Measurements from ENCODE around the gene TM4SF20.

Gene TM4SF20

DNA sequence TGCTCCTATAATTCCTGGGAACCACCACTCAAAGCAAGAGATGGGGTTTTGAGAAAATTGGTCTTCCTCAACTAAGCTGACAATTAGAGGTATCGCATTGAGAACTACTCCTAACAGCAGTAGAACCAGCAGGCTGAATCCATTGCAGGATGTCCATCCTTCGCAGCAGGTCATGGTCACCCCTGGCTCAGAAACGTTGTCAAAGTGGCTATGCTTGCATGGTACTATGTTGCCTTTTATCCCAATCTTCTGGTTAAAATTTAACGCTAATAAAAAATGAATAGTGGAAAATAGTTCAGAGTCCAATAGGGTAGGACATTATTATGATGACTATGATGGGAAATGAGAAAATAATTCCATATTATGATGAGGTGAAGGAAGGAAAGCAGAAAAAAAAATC, at the start of gene TM4SF20:
TM4SF20 (minus strand) TSS at position 212 of the 400 bp plus-strand sequence; CDS start at position 174, 38 bp downstream.
- H3K4me3 ChIP-seq (ENCODE audit: low read depth, low read length): no peak within 1 kb of the TSS
- POLR2A ChIA-PET: no interaction called here
- H3K27ac ChIP-seq (ENCODE audit: extremely low read depth, low read depth, low read length): no peak within 1 kb of the TSS
- CTCF ChIA-PET: interaction anchor here (0.7 kb wide), 1 partner anchor 9 kb away, joined by 3 read pairs; no protein-coding TSS in a partner anchor
- TF ChIP-seq YY1 (tag by site-specific recombination; IDR thresholded peaks at IDR 0.05) (no peak), ZNF560 (tag by site-specific recombination; IDR thresholded peaks at IDR 0.05; ENCODE audit: borderline replicate concordance) (no peak), ZNF2 (tag by site-specific recombination; IDR thresholded peaks at IDR 0.05) (no peak), ZNF48 (tag by site-specific recombination; IDR thresholded peaks at IDR 0.05) (no peak), ZNF16 (tag by site-specific recombination; IDR thresholded peaks at IDR 0.05; ENCODE audit: low read depth) (no peak), ZNF549 (tag by site-specific recombination; IDR thresholded peaks at IDR 0.05) (no peak), ZBTB48 (tag by site-specific recombination; IDR thresholded peaks at IDR 0.05) (no peak), ZNF23 (tag by site-specific recombination; IDR thresholded peaks at IDR 0.05; ENCODE audit: borderline replicate concordance) (no peak), ZNF791 (tag by site-specific recombination; IDR thresholded peaks at IDR 0.05) (no peak), ZEB2 (tag by site-specific recombination; IDR thresholded peaks at IDR 0.05) (no peak), ZNF366 (tag by site-specific recombination; conservative IDR thresholded peaks at IDR 0.05) (no peak), ZNF138 (tag by site-specific recombination; IDR thresholded peaks at IDR 0.05; ENCODE audit: borderline replicate concordance) (no peak), ZNF510 (tag by site-specific recombination; IDR thresholded peaks at IDR 0.05; ENCODE audit: insufficient replicate concordance) (no peak), GFI1B (tag by site-specific recombination; IDR thresholded peaks at IDR 0.05) (no peak), SP7 (tag by site-specific recombination; IDR thresholded peaks at IDR 0.05) (no peak), ZNF341 (tag by site-specific recombination; IDR thresholded peaks at IDR 0.05; ENCODE audit: low read depth) (no peak)
- TF ChIP-seq, protein P1, sequence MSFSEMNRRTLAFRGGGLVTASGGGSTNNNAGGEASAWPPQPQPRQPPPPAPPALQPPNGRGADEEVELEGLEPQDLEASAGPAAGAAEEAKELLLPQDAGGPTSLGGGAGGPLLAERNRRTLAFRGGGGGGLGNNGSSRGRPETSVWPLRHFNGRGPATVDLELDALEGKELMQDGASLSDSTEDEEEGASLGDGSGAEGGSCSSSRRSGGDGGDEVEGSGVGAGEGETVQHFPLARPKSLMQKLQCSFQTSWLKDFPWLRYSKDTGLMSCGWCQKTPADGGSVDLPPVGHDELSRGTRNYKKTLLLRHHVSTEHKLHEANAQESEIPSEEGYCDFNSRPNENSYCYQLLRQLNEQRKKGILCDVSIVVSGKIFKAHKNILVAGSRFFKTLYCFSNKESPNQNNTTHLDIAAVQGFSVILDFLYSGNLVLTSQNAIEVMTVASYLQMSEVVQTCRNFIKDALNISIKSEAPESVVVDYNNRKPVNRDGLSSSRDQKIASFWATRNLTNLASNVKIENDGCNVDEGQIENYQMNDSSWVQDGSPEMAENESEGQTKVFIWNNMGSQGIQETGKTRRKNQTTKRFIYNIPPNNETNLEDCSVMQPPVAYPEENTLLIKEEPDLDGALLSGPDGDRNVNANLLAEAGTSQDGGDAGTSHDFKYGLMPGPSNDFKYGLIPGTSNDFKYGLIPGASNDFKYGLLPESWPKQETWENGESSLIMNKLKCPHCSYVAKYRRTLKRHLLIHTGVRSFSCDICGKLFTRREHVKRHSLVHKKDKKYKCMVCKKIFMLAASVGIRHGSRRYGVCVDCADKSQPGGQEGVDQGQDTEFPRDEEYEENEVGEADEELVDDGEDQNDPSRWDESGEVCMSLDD (tag by site-specific recombination; IDR thresholded peaks at IDR 0.05): no peak
- TF ChIP-seq, protein P2, sequence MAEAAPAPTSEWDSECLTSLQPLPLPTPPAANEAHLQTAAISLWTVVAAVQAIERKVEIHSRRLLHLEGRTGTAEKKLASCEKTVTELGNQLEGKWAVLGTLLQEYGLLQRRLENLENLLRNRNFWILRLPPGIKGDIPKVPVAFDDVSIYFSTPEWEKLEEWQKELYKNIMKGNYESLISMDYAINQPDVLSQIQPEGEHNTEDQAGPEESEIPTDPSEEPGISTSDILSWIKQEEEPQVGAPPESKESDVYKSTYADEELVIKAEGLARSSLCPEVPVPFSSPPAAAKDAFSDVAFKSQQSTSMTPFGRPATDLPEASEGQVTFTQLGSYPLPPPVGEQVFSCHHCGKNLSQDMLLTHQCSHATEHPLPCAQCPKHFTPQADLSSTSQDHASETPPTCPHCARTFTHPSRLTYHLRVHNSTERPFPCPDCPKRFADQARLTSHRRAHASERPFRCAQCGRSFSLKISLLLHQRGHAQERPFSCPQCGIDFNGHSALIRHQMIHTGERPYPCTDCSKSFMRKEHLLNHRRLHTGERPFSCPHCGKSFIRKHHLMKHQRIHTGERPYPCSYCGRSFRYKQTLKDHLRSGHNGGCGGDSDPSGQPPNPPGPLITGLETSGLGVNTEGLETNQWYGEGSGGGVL (tag by site-specific recombination; IDR thresholded peaks at IDR 0.05): no peak
- no peaks in the 10 kb centered on the region for H3K9me3 ChIP-seq (ENCODE audit: control insufficient read depth, insufficient read depth, low read depth, low read length)
- H3K36me3 ChIP-seq (ENCODE audit: control insufficient read depth in 2 of 2, insufficient read depth in 1 of 2, low read length in 2 of 2): no peaks in the 10 kb centered on the region
- H3K4me1 ChIP-seq (ENCODE audit: control insufficient read depth, insufficient read depth, low read length): peaks cover 12% of the 10 kb centered on the region

DNA sequence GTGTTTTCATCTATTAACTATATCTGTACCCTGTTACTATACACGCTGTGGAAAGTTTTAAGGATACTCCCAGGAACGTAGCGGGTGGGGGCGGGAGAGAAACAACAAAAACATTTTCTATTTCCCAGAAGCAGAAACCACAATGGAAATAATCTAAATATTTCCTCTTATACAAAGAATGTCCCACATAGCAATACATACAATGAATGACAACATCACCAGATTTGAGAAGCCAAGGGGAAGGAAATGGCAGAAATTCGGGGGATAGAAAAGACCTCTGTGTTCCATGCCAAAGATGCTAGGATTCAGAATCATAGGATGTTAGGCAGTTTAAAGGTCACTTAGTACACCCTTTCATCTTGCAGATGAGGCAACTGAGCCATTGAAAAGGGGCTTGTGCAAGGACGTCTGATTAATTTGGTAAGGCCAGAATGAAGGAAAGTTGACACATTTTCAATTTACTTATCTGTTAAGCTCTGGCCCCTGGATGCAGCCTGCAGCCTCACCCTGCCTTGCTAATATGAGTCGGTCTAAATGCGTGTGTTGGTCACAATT, 49.7 kb upstream of the TM4SF20 start:
- Histone ChIP-seq H3K4me3 (ENCODE audit: low read depth, low read length) (no peak overlapping the region), H3K36me3 (ENCODE audit: control insufficient read depth in 2 of 2, insufficient read depth in 1 of 2, low read length in 2 of 2) (no peaks in the 10 kb centered on the region), H3K9me3 (ENCODE audit: control insufficient read depth, insufficient read depth, low read depth, low read length) (no peaks in the 10 kb centered on the region), H3K27ac (ENCODE audit: extremely low read depth, low read depth, low read length) (no peak overlapping the region), H3K4me1 (ENCODE audit: control insufficient read depth, insufficient read depth, low read length) (no peaks in the 10 kb centered on the region)
- CTCF ChIA-PET: no interaction called here
- TF ChIP-seq ZNF596 (tag by site-specific recombination; IDR thresholded peaks at IDR 0.05) (no peak), ZBTB7A (tag by site-specific recombination; IDR thresholded peaks at IDR 0.05; ENCODE audit: low read depth) (no peak), SP2 (tag by site-specific recombination; IDR thresholded peaks at IDR 0.05) (no peak), ZNF423 (tag by site-specific recombination; IDR thresholded peaks at IDR 0.05) (no peak), ZNF311 (tag by site-specific recombination; IDR thresholded peaks at IDR 0.05; ENCODE audit: borderline replicate concordance) (no peak), ZNF169 (tag by site-specific recombination; IDR thresholded peaks at IDR 0.05) (no peak), GLI2 (tag by site-specific recombination; IDR thresholded peaks at IDR 0.05; ENCODE audit: borderline replicate concordance, low read depth) (no peak), ZNF544 (tag by site-specific recombination; IDR thresholded peaks at IDR 0.05) (no peak)
- TF ChIP-seq, protein P3, sequence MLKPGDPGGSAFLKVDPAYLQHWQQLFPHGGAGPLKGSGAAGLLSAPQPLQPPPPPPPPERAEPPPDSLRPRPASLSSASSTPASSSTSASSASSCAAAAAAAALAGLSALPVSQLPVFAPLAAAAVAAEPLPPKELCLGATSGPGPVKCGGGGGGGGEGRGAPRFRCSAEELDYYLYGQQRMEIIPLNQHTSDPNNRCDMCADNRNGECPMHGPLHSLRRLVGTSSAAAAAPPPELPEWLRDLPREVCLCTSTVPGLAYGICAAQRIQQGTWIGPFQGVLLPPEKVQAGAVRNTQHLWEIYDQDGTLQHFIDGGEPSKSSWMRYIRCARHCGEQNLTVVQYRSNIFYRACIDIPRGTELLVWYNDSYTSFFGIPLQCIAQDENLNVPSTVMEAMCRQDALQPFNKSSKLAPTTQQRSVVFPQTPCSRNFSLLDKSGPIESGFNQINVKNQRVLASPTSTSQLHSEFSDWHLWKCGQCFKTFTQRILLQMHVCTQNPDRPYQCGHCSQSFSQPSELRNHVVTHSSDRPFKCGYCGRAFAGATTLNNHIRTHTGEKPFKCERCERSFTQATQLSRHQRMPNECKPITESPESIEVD (tag by site-specific recombination; IDR thresholded peaks at IDR 0.05): no peak
- POLR2A ChIA-PET: no interaction called here

Measured in HEK293 (cell line).